Middle frontal gyrus (tissue), 1 donor: ENCODE results near the gene RTN4RL1.
"Not testable (repeated sequence)": the region's sequence is repeated elsewhere in the genome, so short reads cannot be mapped to it uniquely, and the experiment has no call there.

Experiments
- DNase-seq: peaks from one replicate; pipeline ENCODE4 v3.0.0-alpha.2; 2015; ENCODE audit warnings: low spot score; ENCODE audit errors: extremely low spot score

RTN4RL1 gene

DNA sequence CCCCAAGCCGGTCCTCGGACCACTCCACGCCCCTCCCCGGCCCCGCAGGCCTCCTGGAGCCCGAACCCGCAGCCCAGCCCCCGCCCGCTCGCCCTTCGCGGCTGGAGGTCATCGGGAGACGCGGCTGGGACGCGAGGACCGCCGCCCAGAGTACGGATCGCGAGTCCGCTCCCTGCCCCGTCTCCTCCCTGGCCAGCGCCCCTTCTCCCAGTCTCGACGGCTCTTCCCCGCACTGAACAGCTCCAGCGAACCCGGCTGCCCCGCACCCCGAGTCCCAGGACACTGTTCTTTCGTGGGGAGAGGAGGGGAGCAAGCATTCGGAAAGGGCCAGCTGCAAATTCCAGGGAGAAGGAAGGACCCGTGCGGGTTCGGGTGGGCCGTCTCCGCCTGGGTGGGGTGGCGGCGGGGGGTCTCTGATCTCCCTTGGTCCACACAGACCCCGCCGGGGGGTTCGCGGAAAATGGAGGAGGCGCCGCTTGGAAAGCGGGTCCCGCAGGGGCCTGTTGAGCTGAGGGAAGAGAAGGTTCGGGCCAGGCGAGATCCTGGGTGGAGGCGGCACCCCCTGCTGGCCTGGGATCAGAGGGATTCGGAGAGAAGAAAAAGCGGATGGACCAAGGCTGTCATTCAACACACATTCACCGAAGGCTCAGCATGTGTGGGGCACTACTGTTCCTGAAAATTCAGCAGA is 632 bp upstream of the RTN4RL1 start:
- DNase-seq, result peak; percentile 30

DNA sequence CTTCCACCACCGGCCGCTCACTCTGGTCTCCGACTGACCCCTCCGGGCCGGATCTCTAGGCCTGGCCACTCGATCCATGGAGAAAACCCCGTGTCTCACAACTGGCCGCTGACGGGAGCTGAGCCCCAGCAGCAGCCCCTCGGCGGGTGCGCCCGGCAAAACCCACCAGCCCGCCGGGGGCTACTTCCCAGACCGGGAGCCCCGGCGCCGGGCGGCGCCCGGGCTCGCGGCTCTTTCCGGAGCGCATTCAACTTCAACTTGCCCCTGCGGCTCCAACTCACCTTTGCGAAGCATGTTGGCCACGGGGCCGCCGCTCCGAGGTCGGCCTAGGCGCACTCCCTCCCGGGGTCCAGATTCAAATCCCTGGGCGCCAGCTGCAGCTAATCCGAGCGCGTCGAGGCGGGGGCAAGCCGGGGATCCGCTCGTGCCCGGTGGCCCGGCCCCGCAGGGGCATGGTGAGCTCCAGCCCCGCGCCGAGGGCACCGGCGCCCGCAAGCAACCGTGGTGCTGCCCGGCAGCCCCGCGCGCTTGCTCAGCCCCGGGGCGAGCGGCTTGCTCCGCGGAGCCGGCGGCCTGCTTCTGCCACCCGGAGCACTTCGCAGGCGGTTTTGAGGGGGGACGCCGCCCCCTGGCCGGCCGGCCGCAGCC is 438 bp downstream of the RTN4RL1 start:
- no peak for DNase-seq

DNA sequence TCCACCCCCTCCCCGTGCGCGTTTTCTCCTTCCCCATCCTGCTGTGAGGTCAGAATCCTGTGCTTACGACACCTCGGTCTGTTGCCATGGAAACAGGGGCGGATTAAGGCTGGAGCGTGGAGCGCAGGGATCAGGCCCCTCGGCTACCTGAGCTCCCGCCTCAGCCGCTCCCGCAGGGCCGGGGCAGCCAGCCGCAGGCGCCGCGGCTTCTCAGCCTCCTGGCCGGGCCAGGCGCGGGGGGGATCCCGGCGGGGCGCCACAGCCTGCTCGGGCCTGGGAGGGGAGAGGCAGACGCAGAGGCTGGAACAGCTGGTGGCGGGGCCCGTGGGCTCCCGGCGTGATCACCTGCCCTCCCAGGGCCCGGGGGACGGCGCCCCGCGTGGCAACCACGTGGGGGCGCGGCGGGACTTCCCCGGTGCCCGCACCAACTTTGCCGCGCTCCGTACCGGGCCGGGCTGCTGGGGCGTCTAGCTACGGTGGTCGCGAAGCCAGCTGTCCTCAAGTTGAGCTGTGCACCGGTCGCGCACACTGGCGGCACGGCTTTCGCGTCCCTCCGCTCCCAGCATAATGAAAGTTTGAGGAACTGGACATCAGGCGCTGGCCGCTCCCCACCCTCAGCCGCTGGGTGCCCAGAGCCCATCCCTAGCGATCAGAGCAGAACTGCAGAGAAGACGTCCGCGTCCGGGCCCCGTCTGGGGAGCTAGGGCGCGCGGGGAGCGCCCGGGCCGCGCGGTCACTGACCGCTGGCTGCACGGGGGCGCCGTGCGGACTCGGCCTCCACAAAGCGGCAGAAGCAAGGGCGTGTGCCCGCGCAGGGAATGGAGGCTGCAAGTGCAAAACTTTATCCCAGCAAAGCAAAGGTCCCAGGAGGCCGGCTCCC is 1.2 kb downstream of the RTN4RL1 start:
- no peak for DNase-seq

DNA sequence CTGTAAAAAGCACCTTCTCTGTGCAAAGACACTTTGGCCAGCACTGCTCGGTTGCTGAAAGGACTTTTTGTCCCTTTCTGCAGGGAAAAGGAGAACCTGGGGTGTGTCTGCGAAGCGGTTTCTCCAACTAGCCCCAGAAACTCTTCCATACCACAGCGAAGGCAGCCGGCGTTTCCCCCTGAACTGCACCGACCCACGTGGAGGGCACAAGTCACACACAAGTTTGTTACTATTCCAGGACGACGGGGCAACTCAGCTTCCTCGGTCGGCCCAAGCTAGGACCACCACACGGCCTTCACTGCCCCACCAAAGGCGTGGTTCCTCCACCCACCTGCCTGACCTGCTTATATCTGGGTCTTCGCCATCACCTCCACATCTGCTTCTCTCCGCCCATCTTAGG is 1.9 kb downstream of the RTN4RL1 start:
- no peak for DNase-seq

DNA sequence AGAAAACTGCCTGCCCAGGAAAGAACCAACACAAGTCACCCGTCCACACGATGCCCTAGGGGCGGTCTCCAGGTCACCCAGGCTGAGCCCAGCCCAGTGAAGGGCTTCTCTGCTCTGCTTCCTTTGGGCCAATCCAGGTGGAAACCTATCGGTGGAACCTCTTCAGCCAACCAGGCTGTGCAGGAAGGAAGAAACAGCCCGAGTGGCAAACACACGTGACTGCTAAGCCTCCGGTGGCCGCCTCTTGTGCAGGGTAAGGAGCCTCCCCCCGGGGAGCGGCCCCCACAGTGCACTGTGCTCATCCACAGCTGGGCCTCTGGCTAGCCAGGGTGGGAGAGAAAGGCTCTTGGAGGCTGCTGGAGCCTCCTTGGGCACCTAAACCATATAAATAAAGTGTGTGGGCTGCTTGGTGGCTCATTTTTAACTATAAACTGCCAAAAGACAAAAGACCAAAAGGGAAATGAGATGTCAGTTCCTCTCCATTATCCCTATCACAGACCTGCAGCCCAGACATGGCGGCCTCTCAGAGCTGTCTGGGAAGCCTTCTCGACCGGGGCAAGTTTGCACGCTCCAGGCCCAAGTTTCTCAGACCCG is 2.4 kb downstream of the RTN4RL1 start:
- DNase-seq, result no peak

DNA sequence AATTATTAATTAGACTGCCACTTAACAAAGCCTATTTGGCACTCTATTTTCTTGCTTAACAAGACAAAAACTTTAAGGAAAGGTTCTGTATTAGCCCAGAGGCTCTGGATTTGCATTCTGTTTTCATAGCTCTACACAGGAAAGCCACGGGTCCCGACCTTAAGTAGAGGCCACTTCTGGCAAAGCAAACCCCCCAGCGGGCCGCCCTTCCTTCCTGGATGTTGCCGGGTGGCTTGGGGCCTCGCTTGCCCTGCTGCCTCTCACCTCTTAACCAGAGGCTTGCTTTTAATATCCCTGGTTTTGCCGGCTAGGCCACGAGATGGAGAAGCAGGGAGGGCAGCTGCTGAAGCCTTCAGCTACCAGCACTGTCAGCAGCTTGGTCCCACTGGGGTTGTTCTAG is 4.4 kb downstream of the RTN4RL1 start:
- DNase-seq, result no peak

DNA sequence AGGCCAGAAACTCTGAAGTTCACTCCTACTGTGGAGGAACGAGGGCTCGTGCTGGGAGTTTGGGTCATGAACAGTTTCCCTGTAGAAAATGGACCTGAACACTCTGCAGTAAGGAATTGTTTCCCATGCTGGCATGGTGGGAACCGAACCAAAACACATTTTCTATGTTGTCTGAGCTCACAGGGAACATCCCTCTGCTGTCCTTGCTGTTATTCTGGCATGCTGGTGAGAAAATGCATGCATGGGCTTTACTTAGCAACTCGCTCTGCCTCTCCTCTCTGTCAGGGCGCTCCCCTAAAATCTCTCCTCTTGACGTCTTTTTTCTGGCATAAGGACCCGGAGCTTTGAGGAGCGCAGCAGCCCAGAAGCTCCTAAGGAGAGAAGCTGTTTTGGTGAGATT is 5.4 kb downstream of the RTN4RL1 start:
- DNase-seq, result no peak

DNA sequence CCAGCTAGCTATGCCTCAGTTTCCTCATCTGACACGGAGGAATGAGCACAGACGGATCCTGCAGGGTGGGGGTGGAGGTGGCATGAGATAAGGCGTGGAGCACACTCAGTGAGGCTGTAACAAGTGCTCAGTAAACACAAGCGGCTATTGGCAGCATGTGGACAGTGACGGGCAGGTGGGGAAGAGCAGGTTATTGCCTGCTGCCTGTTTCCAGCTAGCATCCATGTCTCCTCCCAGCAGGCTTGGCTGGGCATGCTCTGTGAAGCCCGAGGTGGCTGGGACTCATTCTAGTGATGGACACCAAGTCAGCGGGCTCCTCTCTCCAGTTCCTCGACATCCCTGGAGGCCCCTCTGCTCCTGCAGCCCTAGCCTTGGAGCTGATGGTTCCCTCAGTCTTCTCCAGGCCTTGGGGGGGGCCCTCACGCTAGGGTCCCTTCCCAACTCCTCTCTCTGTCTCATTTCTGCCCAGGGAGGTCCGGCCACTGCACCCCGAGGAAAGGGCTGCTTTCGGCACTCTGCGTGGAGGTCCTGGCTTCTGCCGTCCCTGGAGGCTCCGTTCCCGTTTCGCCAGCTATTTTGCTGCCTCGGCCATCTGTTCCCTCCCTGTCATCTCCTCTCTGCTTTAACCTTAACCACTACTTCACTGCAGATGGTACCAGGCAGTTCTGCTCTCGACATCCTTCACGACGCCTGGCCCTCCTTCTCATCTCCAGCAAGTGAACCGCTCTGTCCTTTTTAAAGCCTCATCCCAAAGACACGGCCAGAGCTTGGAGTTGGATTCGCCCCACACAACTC is 6.2 kb downstream of the RTN4RL1 start:
- no peak for DNase-seq

DNA sequence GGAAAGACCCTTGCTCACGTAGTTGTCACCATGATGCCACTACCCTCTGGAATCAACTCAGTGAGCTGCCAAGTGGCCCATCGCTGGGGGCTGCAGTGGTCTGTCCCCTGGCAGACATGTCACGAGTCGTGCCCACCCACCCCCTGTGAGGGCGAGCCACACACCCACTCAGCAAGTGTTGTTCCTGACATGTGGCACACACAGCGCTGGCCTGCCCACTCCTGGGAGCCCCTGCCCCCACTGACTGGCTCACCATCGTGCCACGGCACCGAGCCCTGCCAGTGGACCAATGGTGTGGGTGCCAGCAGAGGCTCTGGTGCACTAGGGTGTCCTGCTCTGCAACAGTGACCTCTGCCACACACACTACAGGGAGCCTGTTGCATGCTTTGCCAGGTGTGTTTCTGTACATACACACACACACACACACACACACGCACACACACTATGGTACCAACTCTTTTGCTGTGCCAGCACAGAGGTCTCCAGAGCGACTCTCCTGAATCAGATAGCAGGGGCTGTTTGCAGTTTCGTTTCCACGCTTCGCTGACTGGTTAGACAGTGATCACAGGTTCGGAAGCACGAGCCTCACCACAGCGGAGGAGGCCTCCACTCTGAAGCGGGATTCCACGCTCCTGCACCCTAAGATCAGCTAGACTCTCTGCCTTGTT is 7.7 kb downstream of the RTN4RL1 start:
- no peak for DNase-seq

DNA sequence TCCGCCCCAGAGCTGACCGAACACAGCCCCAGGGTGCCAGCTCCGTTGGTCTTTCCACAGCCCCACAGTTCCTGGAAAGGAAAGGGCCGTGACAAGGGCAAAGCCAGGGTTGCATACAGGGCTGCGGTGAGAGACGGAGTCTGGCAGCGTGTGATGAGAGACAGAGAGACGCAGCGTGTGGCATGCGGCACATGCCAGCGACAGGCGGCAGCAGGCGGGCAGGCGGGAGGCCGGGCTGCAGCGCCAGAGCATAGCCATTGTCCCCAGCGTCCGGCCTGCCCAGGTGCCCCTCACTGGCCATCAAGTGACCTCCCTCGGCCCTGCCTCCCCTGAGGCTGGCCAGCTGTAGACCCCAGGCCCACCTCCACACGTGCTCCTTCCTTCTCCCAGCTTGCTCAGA is 8.6 kb downstream of the RTN4RL1 start:
- no peak for DNase-seq

DNA sequence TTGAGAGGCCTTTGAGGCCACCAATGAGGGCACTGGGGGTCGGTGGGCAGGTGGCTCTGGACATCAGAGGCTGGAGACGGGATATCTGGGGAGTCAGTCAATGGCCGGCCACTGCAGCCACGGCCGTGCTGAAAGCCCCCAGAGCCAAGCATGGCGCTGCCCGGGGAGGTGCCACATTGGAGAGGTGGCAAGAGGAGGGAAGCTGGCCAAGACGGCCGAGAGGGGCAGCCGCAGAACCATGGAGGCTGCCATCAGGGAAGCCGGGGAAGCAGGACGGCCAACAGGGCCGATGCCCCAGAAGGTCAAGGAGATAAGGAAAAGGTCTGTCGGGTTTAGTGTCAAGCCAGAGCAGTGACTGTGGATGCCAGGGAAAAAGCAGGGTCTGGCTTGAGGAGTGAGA is 9.8 kb downstream of the RTN4RL1 start:
- no peak for DNase-seq

DNA sequence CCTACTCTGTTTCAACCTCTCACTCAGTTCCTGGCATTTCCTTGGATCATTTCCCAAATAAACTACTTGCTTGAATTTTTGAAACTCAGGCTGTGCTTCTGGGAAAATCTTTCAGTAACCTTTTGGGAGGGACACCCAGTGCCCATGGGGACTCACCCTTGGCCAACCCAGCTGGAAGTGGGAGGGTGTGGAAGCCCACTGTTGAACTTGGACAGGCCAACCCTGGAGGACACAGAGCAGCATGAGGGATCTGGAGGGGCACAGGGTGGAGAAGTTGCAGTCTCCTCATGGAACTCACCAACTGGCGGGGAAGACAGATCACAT is 11.2 kb downstream of the RTN4RL1 start:
- DNase-seq, result no peak

DNA sequence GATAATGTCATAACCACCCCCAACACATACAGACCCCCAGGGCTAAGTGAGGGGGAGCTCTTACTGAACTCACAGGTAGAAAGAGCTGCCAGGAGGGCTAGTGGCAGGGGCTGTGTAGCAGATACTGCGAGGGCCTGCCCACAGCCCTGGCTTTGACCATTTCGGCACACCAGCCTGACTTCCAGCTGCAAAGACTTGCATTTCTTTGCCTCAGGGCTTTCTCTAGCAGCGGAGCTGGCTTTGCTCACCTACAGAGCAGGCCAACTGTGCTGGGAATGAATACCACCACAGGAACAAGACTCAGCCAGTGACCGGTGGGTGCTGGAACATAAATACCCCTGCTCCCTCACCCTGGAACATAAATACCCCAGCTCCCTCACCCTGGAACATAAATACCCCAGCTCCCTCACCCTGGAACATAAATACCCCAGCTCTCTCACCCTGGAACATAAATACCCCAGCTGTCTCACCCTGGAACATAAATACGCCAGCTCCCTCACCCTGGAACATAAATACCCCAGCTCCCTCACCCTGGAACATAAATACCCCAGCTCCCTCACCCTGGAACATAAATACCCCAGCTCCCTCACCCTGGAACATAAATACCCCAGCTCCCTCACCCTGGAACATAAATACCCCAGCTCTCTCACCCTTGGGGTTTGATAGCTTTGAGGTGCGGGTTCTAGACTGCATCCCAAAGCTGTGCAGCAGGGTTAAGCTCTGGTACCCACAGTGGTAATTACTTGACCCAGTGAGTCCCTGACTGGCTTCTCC is 11.7 kb downstream of the RTN4RL1 start:
- not testable (repeated sequence) for DNase-seq

DNA sequence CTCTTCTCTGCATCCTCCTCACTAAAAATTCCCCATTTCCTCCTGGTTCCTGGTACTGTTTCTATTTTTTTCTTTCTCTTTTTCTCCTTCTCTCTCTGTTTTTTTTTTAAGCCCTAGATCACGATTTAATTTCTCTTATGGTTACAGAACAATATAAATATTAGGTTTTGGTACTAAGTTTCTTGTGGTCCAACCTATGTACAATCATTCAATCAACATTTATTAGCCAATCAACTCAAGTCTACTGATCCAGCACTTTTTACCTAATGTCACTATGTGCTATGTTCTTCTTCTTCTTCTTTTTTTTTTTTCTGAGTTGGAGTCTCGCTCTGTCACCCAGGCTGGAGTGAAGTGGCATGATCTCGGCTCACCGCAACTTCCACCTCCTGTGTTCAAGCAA is 12.6 kb downstream of the RTN4RL1 start:
- DNase-seq, result no peak

DNA sequence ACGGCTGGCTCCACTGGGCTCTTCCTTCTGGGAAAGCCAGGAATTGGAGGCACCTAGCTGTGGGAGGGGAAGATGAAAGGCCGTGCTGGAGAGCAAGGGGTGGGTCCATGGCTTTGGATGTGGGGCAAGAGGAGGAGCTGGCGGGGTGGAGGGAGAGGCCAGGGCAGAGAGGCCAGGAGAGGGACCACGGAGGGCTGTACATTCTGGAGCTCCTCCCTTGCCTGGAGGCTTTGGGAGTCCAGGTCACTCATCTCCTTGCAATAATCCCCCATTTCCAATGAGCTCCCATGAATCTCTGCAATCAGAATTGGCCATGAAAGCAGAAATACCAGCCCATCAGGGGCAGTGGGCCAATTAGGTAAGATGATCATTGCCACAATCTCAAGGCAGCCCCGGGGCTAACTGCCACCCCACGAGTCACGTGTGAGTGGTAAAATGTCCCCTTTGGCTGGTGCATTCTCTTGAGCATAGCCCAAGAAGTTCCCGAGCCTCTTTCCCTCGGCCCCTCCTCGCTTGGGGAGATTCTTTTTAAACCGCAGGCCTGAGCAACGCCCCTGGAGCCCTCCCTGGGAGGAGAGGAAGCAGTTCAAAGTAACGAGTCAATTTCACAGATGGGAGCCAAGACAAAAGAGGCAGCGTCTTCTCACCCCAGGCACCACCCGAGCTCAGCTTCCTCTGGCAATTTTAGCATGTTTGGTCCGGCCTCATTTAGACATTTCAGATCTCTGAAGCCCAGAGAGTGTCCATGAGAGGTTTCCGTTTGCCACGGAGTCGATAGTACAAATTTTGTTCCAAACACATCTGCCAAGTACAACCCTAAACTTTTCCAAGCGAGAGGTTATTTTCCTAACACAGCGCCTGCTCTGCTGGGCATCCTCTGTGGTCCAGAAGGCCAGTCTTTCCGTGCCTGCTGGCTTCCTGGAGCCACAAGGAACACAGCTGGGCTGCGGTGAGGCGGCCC is 13.4 kb downstream of the RTN4RL1 start:
- no peak for DNase-seq

DNA sequence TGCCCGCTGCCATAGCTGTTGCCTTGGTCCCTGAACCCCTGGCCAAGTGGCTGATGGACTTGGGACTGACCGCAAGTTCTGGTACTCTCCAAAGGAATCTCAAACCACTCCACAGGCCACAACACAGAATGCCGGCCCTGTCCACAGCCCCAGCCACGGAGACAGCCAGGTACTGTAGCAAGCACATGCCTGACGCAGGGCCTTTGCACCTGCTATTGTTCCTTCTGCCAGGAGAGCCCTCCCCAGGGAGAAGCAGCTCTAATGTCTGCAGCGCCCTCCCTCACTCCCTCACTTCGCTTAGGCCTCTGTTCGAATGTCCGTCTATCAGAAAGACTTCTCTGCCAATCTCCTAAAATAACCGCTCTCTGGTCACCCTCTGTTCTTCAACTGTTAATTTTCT is 15.4 kb downstream of the RTN4RL1 start:
- no peak for DNase-seq

DNA sequence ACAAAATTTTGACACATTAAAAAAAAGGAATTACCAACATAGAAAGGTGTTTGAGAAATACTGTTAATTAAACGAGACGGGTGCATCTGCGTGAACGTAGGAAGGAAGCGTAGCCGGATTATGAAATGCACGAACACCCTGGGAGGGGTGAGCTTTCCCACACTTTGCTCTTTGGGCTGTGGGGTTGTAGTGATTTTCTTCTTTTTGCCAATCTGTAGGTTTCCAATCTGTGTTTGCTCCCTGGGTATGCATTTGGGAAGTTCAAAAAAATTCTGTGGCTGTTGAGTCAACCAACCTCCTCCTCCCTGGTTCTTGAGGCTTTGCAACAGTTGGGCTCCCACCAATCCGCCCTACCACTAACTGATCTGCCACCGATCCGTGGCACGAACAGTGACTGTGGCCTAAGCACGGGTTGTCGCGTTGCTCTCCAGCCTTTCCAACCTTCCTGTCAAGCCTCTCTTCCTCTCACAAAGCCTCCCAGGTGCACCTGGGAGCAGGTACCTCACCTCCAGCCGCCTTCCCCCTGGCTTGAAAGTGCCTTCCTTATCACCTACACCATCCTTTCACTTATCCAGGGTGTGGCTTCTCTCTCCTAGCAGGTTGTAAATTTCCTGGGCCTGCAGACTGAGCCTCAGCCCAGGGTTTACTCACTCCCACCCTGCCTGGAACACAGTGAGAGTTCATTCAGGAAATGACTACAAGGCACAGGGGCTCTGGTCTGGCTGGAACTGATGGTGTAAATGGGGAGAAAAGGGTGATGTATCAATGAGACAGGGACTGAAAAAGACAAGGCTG is 16.6 kb downstream of the RTN4RL1 start:
- DNase-seq, result no peak

DNA sequence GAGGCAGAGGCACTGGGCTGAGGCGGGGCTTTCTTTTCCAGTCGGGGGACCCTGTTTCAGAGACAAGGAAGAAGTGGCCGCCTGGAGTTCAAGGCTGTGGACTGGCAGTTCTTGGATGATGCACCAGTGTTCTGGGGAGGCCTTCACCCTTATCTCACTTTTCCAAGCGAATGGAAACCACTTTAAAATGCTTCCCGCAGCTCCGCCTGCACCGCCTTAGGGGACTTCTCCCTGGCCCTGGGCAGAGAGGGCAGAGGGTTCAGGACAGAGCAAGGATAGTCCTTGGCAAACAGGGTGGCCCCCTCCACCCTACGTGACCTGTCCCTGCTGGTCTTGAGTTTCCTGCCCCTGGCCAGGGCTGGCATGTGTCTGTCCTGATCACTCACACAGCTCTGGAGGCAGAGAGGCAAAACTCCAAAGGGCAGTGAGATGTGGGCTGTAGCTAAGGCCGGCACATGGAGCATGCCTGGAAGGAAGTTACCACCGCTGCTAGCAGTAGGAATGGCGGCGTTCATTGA is 20.6 kb downstream of the RTN4RL1 start:
- no peak for DNase-seq
